GM19023 (cell line): ENCODE results near the gene SDR39U1.

Experiments
- ATAC-seq: cut with Tn5 transposase; IDR thresholded peaks from one replicate; pipeline ENCODE4 v1.9.1; 2021; ENCODE audit warnings: mild to moderate bottlenecking, moderate library complexity; ENCODE audit not compliant: unreplicated experiment

SDR39U1 gene

GRCh38 chr14:24414077-24414476, 28.5 kb downstream of the SDR39U1 start:
- no peak for ATAC-seq

- no peak for ATAC-seq
Measured at GRCh38 chr14:24411443-24412389, 30.9 kb downstream of the SDR39U1 start.

- no peak for ATAC-seq
Measured at GRCh38 chr14:24409956-24410355, 32.6 kb downstream of the SDR39U1 start.

GRCh38 chr14:24409192-24409591, 33.4 kb downstream of the SDR39U1 start:
- no peak for ATAC-seq

- ATAC-seq: no peak
Measured at GRCh38 chr14:24408764-24409163, 33.8 kb downstream of the SDR39U1 start.

- no peak for ATAC-seq
Measured at GRCh38 chr14:24407608-24408325, 34.8 kb downstream of the SDR39U1 start.

GRCh38 chr14:24406416-24406815, 36.2 kb downstream of the SDR39U1 start:
- ATAC-seq: no peak

- no peak for ATAC-seq
Measured at GRCh38 chr14:24404814-24405213, 37.8 kb downstream of the SDR39U1 start.

GRCh38 chr14:24403294-24403998, 39.1 kb downstream of the SDR39U1 start:
- ATAC-seq: no peak

GRCh38 chr14:24401810-24402702, 40.5 kb downstream of the SDR39U1 start:
- no peak for ATAC-seq

- no peak for ATAC-seq
Measured at GRCh38 chr14:24399999-24400718, 42.4 kb downstream of the SDR39U1 start.

- ATAC-seq: no peak
Measured at GRCh38 chr14:24399447-24399822, 43.1 kb downstream of the SDR39U1 start.

GRCh38 chr14:24398653-24399446, 43.7 kb downstream of the SDR39U1 start, which contains the start of gene NYNRIN:
NYNRIN (plus strand) TSS chr14:24399003; CDS start chr14:24399247, 244 bp downstream.
- no peak for ATAC-seq

- ATAC-seq: no peak
Measured at GRCh38 chr14:24398293-24398652, 44.3 kb downstream of the SDR39U1 start.

- no peak for ATAC-seq
Measured at GRCh38 chr14:24397639-24398292, 44.8 kb downstream of the SDR39U1 start.

GRCh38 chr14:24395609-24396582, 46.7 kb downstream of the SDR39U1 start:
- ATAC-seq: no peak

- no peak for ATAC-seq
Measured at GRCh38 chr14:24394275-24394674, 48.3 kb downstream of the SDR39U1 start.
